ENCODE data around the gene CLEC4G.

- no peak for TF ChIP-seq EP300 (IDR thresholded peaks at IDR 0.05)
- TF ChIP-seq CTCF (IDR thresholded peaks at IDR 0.05) = no peak
These were observed 6.1 kb downstream of the CLEC4G start for GRCh38 chr19:7725791-7726190.
